Kidney capillary endothelial cell (primary cell): ENCODE results near the gene IWS1.
"Not testable (repeated sequence)": the region's sequence is repeated elsewhere in the genome, so short reads cannot be mapped to it uniquely, and the experiment has no call there.

ENCODE experiments used
- DNase-seq: peaks from one replicate; pipeline ENCODE4 v3.0.0-alpha.2; 2018; ENCODE audit warnings: low spot score

IWS1 gene

DNA sequence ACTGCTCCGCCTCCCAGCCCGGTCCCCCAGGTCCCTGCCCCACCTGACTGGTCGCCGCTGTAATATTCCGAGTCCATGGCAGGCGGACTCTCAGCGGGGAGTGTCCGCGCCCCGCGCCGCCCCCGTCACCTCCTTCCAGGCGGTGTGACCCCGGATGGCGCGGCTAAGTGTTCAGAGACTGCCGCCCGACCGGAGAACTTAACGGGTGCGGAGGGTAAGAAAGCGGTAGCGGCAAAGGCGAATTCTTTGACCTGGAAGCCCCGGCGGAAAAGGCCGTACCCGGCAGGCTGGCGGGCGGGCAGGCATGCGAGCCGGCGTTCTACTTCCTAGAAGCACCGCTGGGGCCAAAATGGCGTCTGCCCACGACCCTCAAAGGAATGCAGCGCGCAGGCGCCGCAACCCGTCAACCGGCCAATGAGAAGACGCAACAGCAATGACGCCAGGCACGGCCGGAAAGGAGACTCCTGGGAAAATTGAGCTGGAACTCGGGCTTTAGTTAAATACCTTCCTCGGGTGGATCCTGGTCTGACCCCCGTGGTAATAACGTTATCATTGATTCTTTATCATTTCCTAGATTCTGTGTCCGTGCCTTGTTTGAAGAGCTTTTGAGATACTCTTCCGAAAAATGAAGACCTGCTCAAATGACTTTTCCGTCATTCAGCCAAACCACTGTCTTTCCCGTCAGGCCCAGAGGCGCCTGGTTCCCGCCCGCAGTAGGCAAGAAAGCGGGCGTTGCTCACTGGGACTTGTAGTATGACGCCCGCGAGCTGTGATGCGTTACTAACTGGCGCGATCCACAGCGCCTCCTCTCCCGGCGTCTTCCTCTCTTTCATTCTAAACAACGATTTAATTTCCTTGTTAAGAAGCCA, at the start of gene IWS1:
Gene IWS1, minus strand, starts transcription at position 358 of the 869 bp plus-strand sequence. Its CDS starts 281 bp downstream, at position 77.
- DNase-seq = peak; percentile 98

DNA sequence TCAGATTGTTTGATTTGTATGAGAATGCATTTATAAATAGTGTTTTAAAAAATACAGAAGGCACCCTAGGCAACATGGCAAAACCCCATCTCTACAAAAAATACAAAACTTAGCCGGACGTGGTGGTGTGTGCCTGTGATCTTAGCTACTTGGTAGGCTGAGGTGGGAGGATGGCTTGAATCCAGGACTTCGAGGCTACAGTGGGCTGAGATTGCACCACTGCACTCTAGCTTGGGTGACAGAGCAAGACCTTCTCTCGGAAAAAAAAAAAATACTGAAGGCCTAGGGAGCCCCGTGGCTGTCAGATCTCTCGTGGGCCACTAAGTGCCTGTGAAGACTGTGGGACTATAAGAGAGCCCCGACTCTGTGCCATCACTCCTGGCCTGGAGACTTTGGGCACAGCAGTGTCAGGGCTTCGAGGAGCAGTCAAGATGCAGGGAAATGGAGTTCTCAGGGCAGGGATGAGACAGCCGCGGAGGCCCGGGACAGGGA, 49.7 kb upstream of the IWS1 start:
- no peak for DNase-seq

DNA sequence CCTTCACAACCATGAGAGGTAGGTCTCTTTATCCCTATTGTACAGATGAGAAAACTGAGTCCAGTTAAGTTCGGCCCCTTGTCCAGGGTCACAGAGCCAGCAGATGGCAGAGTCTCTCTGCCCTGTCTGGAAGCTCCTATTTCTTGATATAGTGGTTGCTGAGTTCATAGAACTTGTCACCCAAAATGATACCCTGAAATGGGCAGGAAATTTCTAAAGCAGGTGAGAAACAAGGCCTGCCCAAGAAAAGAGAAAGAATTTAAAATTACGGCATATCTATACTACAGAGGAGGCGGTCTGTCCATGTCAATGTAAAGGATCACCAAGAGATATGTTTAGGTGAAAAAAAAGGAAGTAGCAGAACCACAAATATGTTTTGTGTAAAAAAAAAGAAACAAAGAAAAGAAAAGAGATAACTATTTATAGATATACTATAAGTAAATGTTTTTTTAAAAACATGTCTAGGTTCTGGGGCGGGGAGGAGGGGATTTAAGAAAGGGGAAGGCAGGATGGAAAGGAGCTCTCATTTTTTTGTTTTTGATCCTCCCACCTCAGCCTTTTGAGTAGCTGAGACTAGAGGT, 49.0 kb upstream of the IWS1 start:
- no peak for DNase-seq

DNA sequence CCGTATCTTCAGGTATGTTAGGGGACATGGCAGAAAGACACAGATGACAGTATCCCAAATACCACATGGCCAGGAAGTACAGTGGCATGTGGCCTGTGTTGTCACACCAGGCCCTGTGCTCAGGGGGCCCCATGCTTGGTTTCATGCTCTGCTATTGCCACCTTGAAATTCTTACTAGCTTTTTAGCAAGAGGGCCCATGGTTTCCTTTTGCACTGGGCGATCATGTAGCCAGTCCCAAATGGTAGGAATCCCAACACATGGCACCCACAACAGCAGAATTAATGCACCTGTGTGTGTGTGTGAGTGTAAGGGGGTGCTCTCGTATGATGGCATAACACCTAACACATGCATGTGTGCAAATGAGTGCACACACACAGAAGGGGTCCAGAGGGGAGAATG, 48.4 kb upstream of the IWS1 start:
- DNase-seq = no peak

DNA sequence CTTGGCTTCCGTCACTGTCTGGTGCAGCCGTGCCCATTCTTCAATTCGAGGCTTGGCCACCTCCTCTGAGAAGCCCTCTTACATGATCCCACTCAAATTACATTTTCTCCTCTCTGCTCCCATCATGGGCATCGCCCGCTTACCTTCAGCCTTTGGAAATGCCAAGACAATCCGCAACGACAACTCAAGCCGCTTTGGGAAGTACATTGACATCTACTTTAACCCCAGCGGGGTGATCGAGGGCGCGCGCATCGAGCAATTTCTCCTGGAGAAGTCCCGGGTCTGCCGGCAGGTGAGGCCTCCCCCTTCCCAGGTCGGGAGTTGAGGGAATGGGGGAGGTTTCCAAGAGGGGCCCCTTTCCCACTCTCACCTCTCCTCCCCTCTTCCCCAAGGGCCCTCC, 47.5 kb upstream of the IWS1 start:
- no peak for DNase-seq

DNA sequence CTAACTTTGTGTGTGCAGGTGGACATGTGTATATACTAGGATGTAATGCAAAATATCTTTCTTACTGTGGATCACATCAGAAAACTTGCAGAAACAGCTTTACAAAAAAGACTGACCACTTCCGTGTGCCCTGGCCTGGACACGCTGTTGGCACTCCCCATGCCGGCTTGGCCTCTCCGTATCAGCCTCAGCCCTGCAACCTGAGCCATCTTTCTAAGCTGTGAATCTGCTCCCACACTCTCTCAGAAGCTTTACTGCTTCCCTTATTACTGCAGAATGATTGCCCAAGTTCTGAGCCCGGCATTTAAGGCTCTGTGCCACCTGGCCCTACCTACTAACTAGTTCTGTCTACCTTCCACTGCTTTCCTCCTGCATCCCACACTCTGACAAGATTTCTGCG, 47.0 kb upstream of the IWS1 start:
- DNase-seq = no peak

DNA sequence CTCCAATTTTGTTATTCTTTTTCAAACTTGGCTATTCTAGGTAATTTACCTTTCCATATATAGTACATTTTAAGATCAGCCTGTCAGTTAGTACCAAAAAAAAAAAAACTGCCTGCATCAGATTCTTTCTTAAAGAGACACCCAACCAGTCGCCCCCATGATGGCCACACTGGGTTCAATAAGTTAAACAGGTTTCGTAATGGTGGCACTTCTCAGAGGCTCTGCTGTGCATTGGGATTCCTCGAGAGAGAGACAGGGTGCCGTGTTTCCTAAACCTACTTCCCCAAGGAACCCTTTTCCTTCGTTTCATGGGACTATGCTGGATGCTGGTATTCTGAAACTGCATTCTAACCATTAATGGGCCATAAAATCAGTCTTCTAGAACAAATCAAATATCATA, 46.6 kb upstream of the IWS1 start:
- no peak for DNase-seq

DNA sequence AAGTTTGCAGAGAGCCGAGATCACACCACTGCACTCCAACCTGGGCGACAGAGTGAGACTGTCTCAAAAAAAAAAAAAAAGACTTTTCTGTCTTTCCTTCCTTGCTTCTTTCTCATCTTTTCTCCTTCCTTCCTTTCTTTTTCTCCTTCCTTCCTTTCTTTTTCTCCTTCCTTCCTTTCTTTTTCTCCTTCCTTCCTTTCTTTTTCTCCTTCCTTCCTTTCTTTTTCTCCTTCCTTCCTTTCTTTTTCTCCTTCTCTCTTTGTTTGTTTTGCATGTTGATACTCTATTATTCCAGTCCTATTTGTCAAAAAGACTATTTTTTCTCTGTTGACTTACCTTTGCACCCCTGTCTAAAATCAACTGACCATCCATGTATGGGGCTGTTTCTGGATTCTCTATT, 46.1 kb upstream of the IWS1 start:
- not testable (repeated sequence) for DNase-seq

DNA sequence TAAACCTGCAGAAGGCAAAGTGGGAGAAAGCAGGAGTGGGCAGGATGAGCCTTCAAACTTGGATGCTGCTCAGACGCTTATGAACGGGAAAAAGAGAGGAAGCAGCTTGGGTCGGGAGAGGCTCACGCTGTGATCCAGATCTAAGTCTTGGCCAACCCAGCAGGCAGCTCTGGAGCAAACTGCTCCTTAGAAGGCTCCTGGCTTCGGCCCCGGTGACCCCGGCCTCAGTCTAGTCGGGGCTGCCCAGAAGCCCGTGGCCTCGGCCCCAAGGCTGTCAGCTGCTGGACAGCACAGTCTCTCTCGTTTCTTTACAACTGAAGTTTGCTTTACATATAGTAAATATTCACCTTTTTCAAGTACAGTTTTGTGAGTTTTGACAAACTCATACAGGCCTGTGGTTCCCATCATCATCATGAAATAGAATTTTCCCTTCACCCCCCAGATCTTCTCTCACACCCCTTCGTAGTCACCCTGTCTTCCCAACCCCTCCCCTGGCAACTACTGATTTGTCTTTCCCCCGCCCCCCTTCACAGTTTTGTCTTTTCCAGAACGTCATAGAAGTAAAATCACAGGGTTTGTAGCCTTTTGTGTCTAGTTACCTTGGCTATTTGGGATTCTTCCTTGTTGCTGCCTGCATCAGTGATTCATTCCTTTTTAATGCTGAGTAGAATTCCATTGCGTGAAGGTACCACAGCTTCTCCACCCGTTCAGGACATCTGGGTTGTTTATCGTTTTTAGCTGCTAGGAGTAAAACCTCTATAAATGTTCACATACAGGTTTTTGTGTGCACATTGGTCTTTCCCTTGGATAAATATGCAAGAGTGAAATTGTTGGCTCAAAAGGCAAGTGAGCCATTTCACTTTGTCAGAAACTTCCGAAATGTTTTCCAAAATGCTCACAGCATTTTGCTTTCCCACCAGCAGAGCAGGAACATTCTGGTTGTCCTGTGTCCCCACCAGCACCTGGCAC, 44.3 kb upstream of the IWS1 start:
- no peak for DNase-seq

DNA sequence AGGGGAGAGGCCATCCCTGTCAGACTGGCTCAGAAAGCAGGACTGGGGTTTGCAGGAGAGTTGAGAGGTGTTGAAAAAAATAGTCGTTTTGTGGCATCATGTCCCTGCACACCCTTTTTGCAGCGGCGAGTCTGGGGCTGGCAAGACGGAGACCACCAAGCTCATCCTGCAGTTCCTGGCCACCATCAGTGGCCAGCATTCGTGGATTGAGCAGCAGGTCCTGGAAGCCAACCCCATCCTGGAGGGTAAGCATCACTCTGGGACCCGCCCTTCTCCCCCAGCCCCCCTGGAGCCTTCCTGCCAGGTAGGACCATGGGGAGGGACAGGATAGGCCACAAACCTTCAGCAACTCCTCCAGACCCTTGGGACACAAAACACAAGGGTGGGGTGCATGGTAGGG, 43.4 kb upstream of the IWS1 start:
- no peak for DNase-seq

DNA sequence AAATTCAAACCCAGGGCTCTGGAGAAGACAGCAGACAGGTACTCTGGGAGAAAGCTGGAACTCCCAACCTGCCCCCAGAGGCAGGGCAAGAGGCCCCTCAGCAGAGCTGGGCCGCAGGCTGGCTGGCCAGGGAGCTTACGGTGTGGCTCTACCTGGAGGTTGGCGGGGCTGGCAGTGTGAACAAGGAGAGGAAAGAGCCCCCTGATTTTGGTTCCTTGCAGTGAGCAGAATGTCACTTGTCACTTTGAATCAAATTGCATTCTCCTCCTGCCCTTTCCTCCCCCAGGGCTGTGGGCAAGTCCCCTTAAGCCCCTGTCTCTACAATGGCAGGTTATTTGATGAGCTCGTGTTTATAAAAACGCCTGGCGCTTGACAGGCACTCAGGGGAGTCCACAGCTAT, 41.8 kb upstream of the IWS1 start:
- DNase-seq = no peak

DNA sequence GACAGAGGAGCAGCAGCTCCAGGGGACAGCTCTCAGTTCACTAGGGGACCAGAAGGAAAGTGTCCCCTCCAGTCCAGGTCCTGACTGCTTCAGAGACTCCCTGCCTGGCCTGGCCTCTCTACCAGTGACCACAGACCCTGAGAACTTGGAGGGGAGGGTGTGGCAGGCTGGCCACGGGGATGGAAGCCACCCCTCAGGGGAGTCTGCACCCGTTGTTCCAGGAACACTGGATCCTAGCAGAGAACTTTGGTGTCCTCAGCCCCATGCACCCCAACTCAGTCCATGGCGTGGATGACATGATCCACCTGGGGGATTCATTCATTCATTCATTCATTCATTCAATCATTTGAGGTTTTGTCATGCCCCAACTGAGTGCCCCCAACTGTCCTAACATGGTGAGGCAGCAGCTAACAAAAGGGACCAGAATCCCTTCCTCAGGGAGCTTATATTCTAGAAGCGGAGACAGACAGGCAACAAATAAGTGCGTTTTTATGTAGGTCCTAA, 41.1 kb upstream of the IWS1 start:
- DNase-seq = no peak

DNA sequence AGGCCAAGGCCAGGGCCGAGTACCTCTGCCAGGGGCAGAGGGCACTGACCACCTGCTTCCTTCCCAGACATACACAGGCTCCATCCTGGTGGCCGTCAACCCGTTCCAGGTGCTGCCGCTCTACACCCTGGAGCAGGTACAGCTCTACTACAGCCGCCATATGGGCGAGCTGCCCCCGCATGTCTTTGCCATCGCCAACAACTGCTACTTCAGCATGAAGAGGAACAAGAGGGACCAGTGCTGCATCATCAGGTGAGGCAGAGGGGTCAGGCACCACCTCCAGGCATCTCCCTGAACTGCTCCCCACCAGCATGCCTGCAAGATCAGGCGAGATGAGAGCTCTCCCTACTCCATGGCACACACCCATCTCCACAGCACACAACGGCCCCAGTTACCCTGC, 40.3 kb upstream of the IWS1 start:
- DNase-seq = no peak

DNA sequence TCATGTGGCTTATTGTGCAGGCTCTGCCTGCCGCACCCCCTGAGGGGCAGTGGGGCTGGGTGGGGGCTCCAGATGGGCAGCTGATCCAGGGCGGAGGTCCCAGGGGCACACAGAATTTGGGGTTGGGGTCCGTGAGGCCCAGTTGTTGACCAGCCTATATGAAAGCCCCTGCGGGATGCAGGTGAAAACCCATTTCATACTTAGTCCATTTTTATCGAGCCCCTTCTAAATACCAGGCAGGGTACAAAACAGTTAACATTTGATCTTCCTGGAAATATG, 39.8 kb upstream of the IWS1 start:
- no peak for DNase-seq

DNA sequence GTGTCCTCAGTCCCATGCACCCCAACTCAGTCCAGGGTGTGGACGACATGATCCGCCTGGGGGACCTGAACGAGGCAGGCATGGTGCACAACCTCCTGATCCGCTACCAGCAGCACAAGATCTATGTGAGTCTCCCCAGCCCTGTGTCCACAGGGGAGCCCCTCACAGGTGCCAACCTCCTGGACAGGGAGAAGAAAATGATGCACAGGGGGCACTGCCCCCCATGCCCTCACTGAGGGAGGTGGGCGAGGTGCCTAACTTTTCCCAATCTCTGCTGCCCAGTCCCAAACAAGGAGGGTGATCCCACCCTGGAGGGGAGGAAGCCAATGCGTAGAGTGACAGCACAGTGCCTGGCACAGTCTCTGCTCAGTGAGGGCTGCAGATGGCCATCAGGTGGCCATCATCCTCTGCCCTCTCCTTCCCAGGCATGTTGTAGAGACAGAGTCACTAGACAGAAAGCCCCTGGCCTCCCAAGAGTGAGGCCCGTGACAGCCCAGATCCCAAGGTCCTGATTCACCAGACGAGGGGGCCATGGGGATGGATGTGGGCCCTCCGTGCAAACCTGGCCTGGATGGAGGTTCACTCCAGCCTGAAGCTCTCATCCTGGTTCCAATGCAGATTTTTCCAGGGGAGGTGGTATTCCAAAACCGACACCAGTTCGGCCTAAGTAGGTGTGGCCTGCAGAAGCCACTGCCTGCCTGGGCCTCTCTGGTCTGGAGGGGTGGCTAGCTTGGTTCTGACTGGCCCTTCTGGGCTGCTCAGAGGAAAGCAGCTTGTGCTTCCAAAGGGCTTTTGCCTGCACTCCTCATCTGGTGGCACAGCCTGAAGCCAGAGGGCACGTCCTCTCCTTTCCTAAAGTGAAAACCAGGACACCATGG, 39.2 kb upstream of the IWS1 start:
- no peak for DNase-seq

DNA sequence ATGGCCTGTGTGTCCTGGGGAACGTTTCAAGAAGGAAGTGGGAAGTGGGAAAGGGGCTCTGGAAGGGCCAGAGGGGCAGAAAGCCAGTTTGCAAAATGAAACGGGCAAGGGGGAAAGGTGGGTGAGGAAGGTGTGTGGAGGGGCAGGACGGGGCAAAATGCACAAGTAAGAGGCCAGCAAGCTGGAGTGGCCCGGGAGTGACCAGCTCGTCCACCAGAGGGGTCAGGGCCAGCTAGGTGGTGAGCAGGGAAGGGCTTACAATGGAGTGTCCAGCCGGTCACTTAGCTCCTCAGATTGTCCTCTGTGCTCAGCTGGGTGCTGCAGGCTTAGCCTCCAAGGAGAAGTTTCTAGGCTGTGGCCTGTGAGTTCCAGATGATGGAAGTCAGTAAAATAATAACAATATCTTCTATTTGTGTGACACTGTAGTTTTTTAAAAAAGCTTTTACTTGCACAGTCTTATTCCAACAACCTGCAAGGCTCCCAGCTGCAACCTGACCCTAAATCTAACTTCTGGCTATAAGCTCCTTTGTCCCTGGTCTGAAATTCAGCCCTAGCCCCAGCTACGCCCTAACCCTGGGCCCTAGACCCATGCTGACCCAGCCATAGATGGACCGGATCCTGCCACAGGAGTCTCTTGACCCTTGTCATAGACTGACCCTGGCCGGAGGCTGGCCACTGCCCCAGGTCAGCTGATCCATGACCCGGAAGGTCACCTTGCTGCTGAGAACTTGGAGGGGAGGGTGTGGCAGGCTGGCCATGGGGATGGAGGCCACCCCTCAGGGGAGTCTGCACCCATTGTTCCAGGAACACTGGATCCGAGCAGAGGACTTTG, 38.4 kb upstream of the IWS1 start:
- no peak for DNase-seq

DNA sequence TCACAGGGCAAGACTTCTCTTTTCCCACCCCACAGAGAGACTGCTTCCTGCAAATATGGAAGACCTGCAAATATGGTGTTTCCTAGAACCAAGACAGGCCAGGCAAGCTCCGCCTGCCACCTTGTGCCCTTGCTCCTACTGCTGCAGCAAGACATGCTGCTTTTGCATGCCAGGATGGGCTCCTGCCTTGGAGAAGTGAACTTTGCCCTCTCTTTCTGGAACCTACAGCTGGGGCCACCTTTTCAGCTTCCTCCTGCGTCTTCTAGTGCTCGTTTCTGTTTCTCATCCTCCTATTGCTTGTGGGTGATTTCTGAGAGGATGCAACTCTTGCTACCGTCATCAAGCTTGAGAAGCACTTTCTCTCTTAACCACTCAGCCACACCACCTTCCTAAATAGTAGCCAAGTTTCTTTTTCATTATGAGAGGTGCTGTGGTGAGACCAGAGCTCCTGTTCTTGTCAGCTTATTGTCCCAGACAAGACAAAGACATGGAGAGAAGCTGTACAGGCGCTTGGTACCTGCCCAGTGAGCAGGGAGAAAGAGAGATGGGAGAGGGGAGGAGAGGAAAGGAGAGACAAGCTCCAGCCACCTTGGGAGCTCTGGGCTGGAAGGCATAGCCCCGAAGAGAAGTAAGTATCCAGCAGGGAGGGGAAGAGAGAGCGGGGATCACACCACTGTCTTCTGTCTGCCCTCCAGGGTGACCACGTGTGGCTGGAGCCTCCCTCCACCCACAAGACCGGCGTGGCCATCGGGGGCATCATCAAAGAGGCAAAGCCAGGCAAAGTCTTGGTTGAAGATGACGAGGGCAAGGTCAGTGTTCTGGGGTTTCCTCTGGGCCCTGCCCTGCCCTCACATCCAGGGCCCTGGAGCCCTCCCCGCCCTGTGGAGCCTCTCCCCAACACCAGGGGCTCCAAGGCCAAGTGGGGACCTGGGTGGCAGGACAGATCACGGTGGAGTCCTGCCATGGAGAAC, 37.5 kb upstream of the IWS1 start:
- no peak for DNase-seq

DNA sequence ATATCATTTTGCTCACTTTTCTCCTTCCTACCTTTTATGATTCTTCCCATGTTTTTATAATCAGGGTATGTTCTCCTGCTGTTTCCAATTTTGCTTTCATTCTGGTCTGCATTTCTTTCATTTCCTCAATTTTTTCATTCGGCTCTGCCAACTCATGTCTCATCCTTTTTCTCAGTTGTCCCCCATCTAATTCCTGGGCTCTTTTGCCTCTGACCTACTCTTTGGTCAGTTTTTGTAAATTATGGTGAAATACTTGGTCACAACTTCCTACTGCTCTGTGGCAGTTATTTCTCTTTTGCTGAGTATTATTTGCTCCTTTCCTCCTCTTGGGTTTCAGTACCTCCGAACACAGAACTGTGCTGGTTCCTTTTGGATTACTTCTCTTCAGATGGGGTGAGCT, 36.6 kb upstream of the IWS1 start:
- DNase-seq = no peak

DNA sequence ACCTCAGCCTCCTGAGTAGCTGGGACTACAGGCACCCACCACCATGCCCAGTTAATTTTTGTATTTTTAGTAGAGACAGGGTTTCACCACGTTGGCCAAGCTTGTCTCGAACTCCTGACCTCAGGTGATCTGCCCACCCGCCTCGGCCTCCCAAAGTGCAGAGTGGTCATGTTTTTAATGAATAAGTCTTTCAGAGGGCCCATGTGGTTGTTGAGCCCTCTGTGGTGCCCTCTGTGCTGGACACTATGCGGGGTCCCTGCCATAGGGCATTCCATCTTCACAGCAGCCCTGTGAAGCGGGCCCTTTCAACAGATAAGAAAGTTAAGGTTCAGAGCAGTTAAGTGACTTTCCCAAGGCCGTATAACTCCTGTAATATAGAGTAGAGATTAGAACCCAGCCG, 35.1 kb upstream of the IWS1 start:
- no peak for DNase-seq

DNA sequence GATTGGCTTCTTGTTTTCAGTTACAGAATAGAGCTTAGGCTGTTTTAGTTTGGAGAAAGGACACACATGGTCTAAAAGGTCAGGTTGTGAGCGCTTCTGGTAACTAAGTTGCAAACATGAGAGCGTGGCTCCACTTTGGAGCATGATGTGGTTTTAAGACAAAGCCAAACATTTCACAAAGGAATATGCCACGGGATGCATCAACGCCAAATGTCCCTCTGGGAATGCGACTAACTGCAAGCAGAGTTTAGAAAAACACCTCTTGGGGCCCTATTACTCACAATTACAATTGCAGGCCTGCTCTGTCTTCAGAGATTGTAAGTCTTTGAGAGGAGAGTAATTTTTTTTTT, 34.6 kb upstream of the IWS1 start:
- DNase-seq = no peak
